Activated B cell treated with CpG ODN at 0.5 μM for 24 hours (primary cell): ENCODE data around the gene CEP89. TPM values are rescaled to one million over a fixed set of nuclear protein-coding genes. Genes with fewer than 3 reads are reported as not detected.

ENCODE experiments used
- ATAC-seq: fragments of 200-7000 bp; cut with Tn5 transposase; one replicate; pipeline ENCODE4 v1.10.0; 2021; ENCODE audit warnings: low read depth, mild to moderate bottlenecking, moderate library complexity
- CTCF ChIA-PET: fragments of 350-600 bp; sonication (Branson Sonifier 250); formaldehyde crosslinking; loops from one replicate; lab custom pipeline; 2021; ENCODE audit warnings: antibody characterized with exemption; lab: Charles Lee
- POLR2A ChIA-PET: fragments of 350-600 bp; sonication (Branson Sonifier 250); formaldehyde crosslinking; loops from one replicate; lab custom pipeline; 2021; ENCODE audit warnings: antibody characterized with exemption; lab: Charles Lee
- DNase-seq: peaks from one replicate; pipeline ENCODE4 v3.0.0; 2022
- H3K27ac Mint-ChIP-seq: one replicate; pipeline ENCODE4 v1.8.0; 2020; ENCODE audit warnings: mixed read lengths
- H3K27me3 Mint-ChIP-seq: one replicate; pipeline ENCODE4 v1.8.0; 2021; ENCODE audit warnings: mixed read lengths
- H3K36me3 Mint-ChIP-seq: one replicate; pipeline ENCODE4 v1.8.0; 2021; ENCODE audit warnings: low read depth, mixed read lengths
- H3K4me1 Mint-ChIP-seq: one replicate; pipeline ENCODE4 v1.8.0; 2021; ENCODE audit warnings: mixed read lengths
- H3K4me3 Mint-ChIP-seq: one replicate; pipeline ENCODE4 v1.8.0; 2020; ENCODE audit warnings: mild to moderate bottlenecking, mixed read lengths
- H3K9me3 Mint-ChIP-seq: one replicate; pipeline ENCODE4 v1.8.0; 2020; ENCODE audit warnings: mixed read lengths
- intact Hi-C: fragments of 100-400 bp; cut with micrococcal nuclease; formaldehyde crosslinking; loops from one replicate; pipeline ENCODE4 v1.15.1; 2024
- total RNA-seq: library from RNA; stranded (reverse); gene quantifications from 2 replicates; pipeline ENCODE4 v1.2.3, GENCODE V29; 2022
- TF ChIP-seq, protein P1 (sequence below): fragments of 200-600 bp; IDR thresholded peaks from one replicate; pipeline ENCODE4 v1.8.0; 2022; ENCODE audit warnings: antibody characterized with exemption, mild to moderate bottlenecking

The CEP89 gene
- total RNA-seq, 1 donor from 2014 or later: 19.4 TPM

GRCh38 chr19:32830231-32831014 lies 141.3 kb downstream of the CEP89 start:
- CTCF ChIA-PET: no interaction called here
- no peaks in the 10 kb centered on the region for H3K27me3 Mint-ChIP-seq
- intact Hi-C loops: no loop called here
- ATAC-seq (no peak), DNase-seq (no peak)
- H3K9me3 Mint-ChIP-seq: peaks cover 2% of the 10 kb centered on the region
- no peaks in the 10 kb centered on the region for H3K36me3 Mint-ChIP-seq
- H3K27ac Mint-ChIP-seq: no peak overlapping the region
- H3K4me1 Mint-ChIP-seq: no peaks in the 10 kb centered on the region
- TF ChIP-seq, protein P1, sequence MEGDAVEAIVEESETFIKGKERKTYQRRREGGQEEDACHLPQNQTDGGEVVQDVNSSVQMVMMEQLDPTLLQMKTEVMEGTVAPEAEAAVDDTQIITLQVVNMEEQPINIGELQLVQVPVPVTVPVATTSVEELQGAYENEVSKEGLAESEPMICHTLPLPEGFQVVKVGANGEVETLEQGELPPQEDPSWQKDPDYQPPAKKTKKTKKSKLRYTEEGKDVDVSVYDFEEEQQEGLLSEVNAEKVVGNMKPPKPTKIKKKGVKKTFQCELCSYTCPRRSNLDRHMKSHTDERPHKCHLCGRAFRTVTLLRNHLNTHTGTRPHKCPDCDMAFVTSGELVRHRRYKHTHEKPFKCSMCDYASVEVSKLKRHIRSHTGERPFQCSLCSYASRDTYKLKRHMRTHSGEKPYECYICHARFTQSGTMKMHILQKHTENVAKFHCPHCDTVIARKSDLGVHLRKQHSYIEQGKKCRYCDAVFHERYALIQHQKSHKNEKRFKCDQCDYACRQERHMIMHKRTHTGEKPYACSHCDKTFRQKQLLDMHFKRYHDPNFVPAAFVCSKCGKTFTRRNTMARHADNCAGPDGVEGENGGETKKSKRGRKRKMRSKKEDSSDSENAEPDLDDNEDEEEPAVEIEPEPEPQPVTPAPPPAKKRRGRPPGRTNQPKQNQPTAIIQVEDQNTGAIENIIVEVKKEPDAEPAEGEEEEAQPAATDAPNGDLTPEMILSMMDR: no peak
- POLR2A ChIA-PET: no interaction called here
- no peak overlapping the region for H3K4me3 Mint-ChIP-seq

DNA sequence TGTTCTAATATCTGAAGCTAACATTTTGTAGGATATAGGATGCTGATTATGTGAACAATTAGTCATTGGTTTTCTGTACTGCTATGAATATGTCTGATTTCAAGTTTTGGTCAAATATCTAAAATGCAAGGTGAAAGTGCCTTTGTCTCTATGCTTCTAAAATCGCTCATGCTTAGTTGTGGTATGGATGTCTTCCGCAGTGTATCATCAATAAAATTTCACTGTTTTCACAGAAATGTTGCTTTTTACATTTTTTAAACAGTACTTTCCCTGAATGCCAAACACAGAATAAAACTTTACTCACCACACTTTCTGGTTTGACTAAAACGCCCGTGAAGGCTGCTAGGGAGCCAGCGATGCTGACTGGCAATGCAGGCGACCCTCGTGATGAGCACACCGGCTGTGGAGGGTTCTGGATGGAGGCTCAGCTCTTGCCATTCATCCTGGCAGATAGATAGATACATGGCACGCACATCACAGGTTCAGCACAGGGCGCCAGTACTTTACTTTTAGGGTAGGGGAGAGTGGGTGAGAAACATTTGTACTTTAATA lies 142.3 kb downstream of the CEP89 start:
- no peak overlapping the region for H3K27ac Mint-ChIP-seq
- H3K4me3 Mint-ChIP-seq: no peak overlapping the region
- TF ChIP-seq, protein P1: no peak
- CTCF ChIA-PET: no interaction called here
- DNase-seq: no peak
- H3K4me1 Mint-ChIP-seq: no peaks in the 10 kb centered on the region
- no peaks in the 10 kb centered on the region for H3K36me3 Mint-ChIP-seq
- peaks cover 2% of the 10 kb centered on the region for H3K9me3 Mint-ChIP-seq
- POLR2A ChIA-PET: no interaction called here
- peaks cover 7% of the 10 kb centered on the region for H3K27me3 Mint-ChIP-seq
- intact Hi-C loops: no loop called here
- ATAC-seq: no peak

- H3K9me3 Mint-ChIP-seq: peaks cover 2% of the 10 kb centered on the region
- CTCF ChIA-PET: no interaction called here
- H3K27me3 Mint-ChIP-seq: peaks cover 11% of the 10 kb centered on the region
- ATAC-seq (no peak), DNase-seq (no peak)
- intact Hi-C loops: no loop called here
- H3K4me3 Mint-ChIP-seq: no peak overlapping the region
- H3K4me1 Mint-ChIP-seq: no peaks in the 10 kb centered on the region
- TF ChIP-seq, protein P1: no peak
- H3K27ac Mint-ChIP-seq: no peak overlapping the region
- POLR2A ChIA-PET: no interaction called here
- H3K36me3 Mint-ChIP-seq: no peaks in the 10 kb centered on the region
These were observed 143.0 kb downstream of the CEP89 start for GRCh38 chr19:32828643-32829344.

- TF ChIP-seq, protein P1: no peak
- H3K9me3 Mint-ChIP-seq: peaks cover 2% of the 10 kb centered on the region
- no peak for ATAC-seq
- H3K4me1 Mint-ChIP-seq: no peaks in the 10 kb centered on the region
- POLR2A ChIA-PET: no interaction called here
- H3K27me3 Mint-ChIP-seq: peaks cover 15% of the 10 kb centered on the region
- CTCF ChIA-PET: no interaction called here
- H3K27ac Mint-ChIP-seq: no peak overlapping the region
- intact Hi-C loops: no loop called here
- H3K4me3 Mint-ChIP-seq: no peak overlapping the region
- no peaks in the 10 kb centered on the region for H3K36me3 Mint-ChIP-seq
- DNase-seq: no peak
These were observed 143.6 kb downstream of the CEP89 start for GRCh38 chr19:32828139-32828538.

Other genes starting within 250 kb of the CEP89 start
- gene SLC7A9, start 102.2 kb downstream of the CEP89 start, total RNA-seq: 0.33 TPM in 1 of 2 replicates, not detected in the other
- 3.7 and 4.3 TPM in 2 replicates for gene FAAP24, start 284 bp upstream of the CEP89 start, total RNA-seq
- gene RHPN2, start 92.9 kb upstream of the CEP89 start, total RNA-seq: 1.0 and 1.7 TPM in 2 replicates
- 12.8 and 13.0 TPM in 2 replicates for gene GPATCH1, start 109.2 kb upstream of the CEP89 start, total RNA-seq
- gene WDR88, start 160.2 kb upstream of the CEP89 start, total RNA-seq: 0.51 TPM in 1 of 2 replicates, not detected in the other
- not detected in 2 replicates for gene LRP3, start 222.4 kb upstream of the CEP89 start, total RNA-seq